CD14-positive monocyte (primary cell): Measurements from ENCODE around the gene DENND2D. TPM values are rescaled to one million over a fixed set of nuclear protein-coding genes. Genes with fewer than 3 reads are reported as not detected.

ENCODE experiments used
- DNase-seq, 3 donors: peaks; one replicate each; pipeline ENCODE4 v3.0.0-alpha.2; 2011 to 2022
- H2AFZ ChIP-seq: 2 replicates; pipeline ENCODE4 v1.6.0; 2012; ENCODE audit warnings: mild to moderate bottlenecking, low read depth, low read length, inconsistent platforms; ENCODE audit not compliant: insufficient read depth, poor library complexity, severe bottlenecking
- H3K27ac ChIP-seq, 2 donors: 1 replicate in 1 of 2; 2 replicates in 1 of 2; pipeline ENCODE4 v1.5.1; 2012 to 2013; ENCODE audit warnings: low read length in 2 of 2, control low read depth in 1 of 2, inconsistent platforms in 1 of 2, low read depth in 1 of 2, mild to moderate bottlenecking in 1 of 2
- H3K27me3 ChIP-seq, 2 donors: one replicate each; pipeline versions ENCODE4 v1.6.0 to v1.6.1; 2011 to 2013; ENCODE audit warnings: low read length in 2 of 2; ENCODE audit not compliant: control insufficient read depth in 2 of 2, insufficient read depth in 2 of 2
- H3K36me3 ChIP-seq, 2 donors: replicated peaks in 1 of 2; 1 replicate in 1 of 2; 2 replicates in 1 of 2; pipeline versions ENCODE4 v1.5.1 to v1.6.1; 2012 to 2013; ENCODE audit warnings: low read length in 2 of 2, control low read depth in 1 of 2, inconsistent platforms in 1 of 2, mild to moderate bottlenecking in 1 of 2; ENCODE audit not compliant: insufficient read depth in 2 of 2, control insufficient read depth in 1 of 2
- H3K4me1 ChIP-seq, 2 donors: 1 replicate in 1 of 2; 2 replicates in 1 of 2; pipeline versions ENCODE4 v1.5.1 to v1.6.1; 2012 to 2013; ENCODE audit warnings: low read length in 2 of 2, control low read depth in 1 of 2, inconsistent platforms in 1 of 2, mild to moderate bottlenecking in 1 of 2, moderate library complexity in 1 of 2; ENCODE audit not compliant: insufficient read depth in 2 of 2, control insufficient read depth in 1 of 2
- H3K4me2 ChIP-seq: replicated peaks from 2 replicates; pipeline ENCODE3; 2012; ENCODE audit warnings: low read length, moderate library complexity, mild to moderate bottlenecking; ENCODE audit not compliant: poor library complexity, severe bottlenecking; ENCODE audit errors: extremely low read depth
- H3K4me3 ChIP-seq, 3 experiments: fragments of 200-600 bp in 1 of 3; sonication (generic) in 1 of 3; replicated peaks in 1 of 3; 1 replicate in 2 of 3; 2 replicates in 1 of 3; pipeline ENCODE4 v1.5.1; 2011 to 2013; ENCODE audit warnings: low read length in 3 of 3, mild to moderate bottlenecking in 3 of 3, control low read depth in 2 of 3, low read depth in 2 of 3, inconsistent platforms in 1 of 3, moderate library complexity in 1 of 3
- H3K79me2 ChIP-seq: 2 replicates; pipeline ENCODE4 v1.6.0; 2012; ENCODE audit warnings: mild to moderate bottlenecking, control low read depth, inconsistent platforms, low read length, moderate library complexity; ENCODE audit not compliant: insufficient read depth
- H3K9ac ChIP-seq: 2 replicates; pipeline ENCODE4 v1.6.0; 2017; ENCODE audit warnings: low read length, mild to moderate bottlenecking; ENCODE audit not compliant: insufficient read depth, poor library complexity, severe bottlenecking
- H3K9me3 ChIP-seq, 2 donors: replicated peaks in 1 of 2; 1 replicate in 1 of 2; 2 replicates in 1 of 2; pipeline versions ENCODE4 v1.5.1 to v1.6.1; 2012 to 2013; ENCODE audit warnings: low read length in 2 of 2, control low read depth in 1 of 2; ENCODE audit not compliant: control insufficient read depth in 1 of 2, insufficient read depth in 1 of 2
- H4K20me1 ChIP-seq: 2 replicates; pipeline ENCODE4 v1.6.0; 2012; ENCODE audit warnings: mild to moderate bottlenecking, low read length, control low read depth, moderate library complexity; ENCODE audit not compliant: insufficient read depth
- H3K27ac Mint-ChIP-seq, 7 donors: one replicate each; pipeline ENCODE4 v1.8.0; 2020; ENCODE audit warnings: mild to moderate bottlenecking in 7 of 7, mixed read lengths in 7 of 7, moderate library complexity in 6 of 7, inconsistent platforms in 2 of 7
- H3K27me3 Mint-ChIP-seq, 3 donors: one replicate each; pipeline ENCODE4 v1.8.0; 2021 to 2022; ENCODE audit warnings: low read depth in 3 of 3, mild to moderate bottlenecking in 3 of 3, mixed read lengths in 3 of 3, moderate library complexity in 3 of 3, inconsistent platforms in 1 of 3
- H3K36me3 Mint-ChIP-seq, 2 donors: one replicate each; pipeline ENCODE4 v1.8.0; 2020; ENCODE audit warnings: mixed read lengths in 2 of 2, inconsistent platforms in 1 of 2, mild to moderate bottlenecking in 1 of 2
- H3K4me1 Mint-ChIP-seq: one replicate; pipeline ENCODE4 v1.8.0; 2020; ENCODE audit warnings: mild to moderate bottlenecking, mixed read lengths
- H3K4me3 Mint-ChIP-seq, 2 donors: one replicate each; pipeline ENCODE4 v1.8.0; 2020; ENCODE audit warnings: mild to moderate bottlenecking in 2 of 2, mixed read lengths in 2 of 2, moderate library complexity in 1 of 2
- H3K9me3 Mint-ChIP-seq, 7 donors: one replicate each; pipeline ENCODE4 v1.8.0; 2020 to 2022; ENCODE audit warnings: mixed read lengths in 7 of 7, mild to moderate bottlenecking in 6 of 7, moderate library complexity in 6 of 7, inconsistent platforms in 2 of 7
- CTCF ChIP-seq: fragments of 200-600 bp; IDR thresholded peaks from one replicate; pipeline ENCODE4 v1.8.0; 2022; ENCODE audit warnings: antibody characterized with exemption, mild to moderate bottlenecking
- WGBS: methylation state at CpG from one replicate; pipeline ENCODE4 v1.1.5; 2013; ENCODE audit warnings: missing lambda C conversion rate; ENCODE audit not compliant: insufficient coverage; 5-methylcytosine and 5-hydroxymethylcytosine counted together
- intact Hi-C, 2 donors: fragments of 100-400 bp; cut with micrococcal nuclease; formaldehyde crosslinking; loops; one replicate each; pipeline versions ENCODE4 v1.15.0 to v1.15.1; 2023
- polyA plus RNA-seq, 3 donors: library from polyadenylated mRNA; depleted of rRNA in 1 of 3; unstranded in 2 of 3; stranded (reverse) in 1 of 3; fragments of 300-500 nt in 2 of 3; fragments of >200 nt in 1 of 3; fragmentation: Illumina TruSeq in 2 of 3; gene quantifications; 1 replicate in 2 of 3; 2 replicates in 1 of 3; pipeline ENCODE4 v1.2.3, GENCODE V29; 2012 to 2021

DENND2D gene
- polyA plus RNA-seq, 3 donors: 19.1 to 24.0 (median 22.4) TPM

DNA sequence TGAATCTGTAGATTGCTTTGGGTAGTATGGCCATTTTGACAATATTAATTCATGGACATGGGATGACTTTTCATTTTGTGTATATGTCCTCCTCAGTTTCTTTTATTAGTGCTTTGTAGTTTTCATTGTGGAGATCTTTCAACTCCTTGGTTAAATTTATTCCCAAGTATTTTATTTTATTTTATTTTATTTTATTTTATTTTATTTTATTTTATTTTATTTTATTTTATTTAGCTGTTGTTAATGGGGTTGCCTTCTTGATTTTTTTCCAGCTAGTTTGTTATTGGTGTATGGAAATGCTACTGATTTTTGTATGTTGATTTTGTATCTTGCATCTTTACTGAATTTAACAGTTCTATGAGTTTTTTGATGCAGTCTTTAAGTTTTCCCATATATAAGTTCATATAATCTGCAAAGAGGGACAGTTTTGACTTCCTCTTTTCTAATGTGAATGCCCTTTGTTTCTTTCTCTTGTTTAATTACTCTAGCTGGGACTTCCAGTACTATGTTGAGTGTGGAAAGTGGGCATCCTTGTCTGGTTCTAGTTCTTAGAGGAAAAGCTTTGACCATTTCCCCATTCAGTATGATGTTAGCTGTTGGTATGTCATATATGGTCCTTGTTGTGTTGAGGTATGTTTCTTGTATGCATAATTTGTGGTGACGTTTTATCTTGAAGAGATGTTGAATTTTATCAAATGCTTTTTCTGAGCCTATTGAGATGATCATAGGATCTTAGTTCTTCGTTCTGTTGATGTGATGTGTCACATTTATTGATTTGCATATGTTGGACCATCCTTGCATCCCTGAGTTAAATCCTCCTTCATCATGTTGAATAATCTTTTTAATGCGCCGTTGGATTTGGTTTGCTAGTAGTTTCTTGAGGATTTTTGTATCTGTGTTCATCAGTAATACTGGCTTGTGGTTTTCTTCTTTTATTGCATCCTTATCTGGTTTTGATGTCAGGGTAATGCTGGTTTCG lies 46.1 kb downstream of the DENND2D start:
- 100% methylated on average over 1 of the region's 5 CpGs for WGBS
- intact Hi-C loops: no loop called here
- Mint-ChIP-seq H3K4me3 (no peak overlapping the region), H3K27me3 (no peaks in the 10 kb centered on the region), H3K9me3 (no peaks in the 10 kb centered on the region), H3K36me3 (peaks cover 79 to 84% of the 10 kb centered on the region in 2 donors), H3K27ac (peak overlapping the region in 2 of 7 donors; percentile 13 to 81), H3K4me1 (peaks cover 35% of the 10 kb centered on the region)
- H4K20me1 ChIP-seq: peaks cover 99% of the 10 kb centered on the region
- H2AFZ ChIP-seq: no peak overlapping the region
- H3K4me2 ChIP-seq: no peak overlapping the region
- no peak overlapping the region for H3K9ac ChIP-seq
- no peaks in the 10 kb centered on the region for H3K27me3 ChIP-seq
- no peak overlapping the region for H3K4me3 ChIP-seq
- H3K9me3 ChIP-seq: no peaks in the 10 kb centered on the region
- peaks cover 97% of the 10 kb centered on the region for H3K79me2 ChIP-seq
- H3K36me3 ChIP-seq: peaks cover 75 to 86% of the 10 kb centered on the region in 2 donors
- TF ChIP-seq CTCF: no peak
- peak in 1 of 3 donors; percentile 10 for DNase-seq
- H3K4me1 ChIP-seq: no peaks in the 10 kb centered on the region
- peak overlapping the region in 1 of 2 donors; percentile 30 for H3K27ac ChIP-seq

DNA sequence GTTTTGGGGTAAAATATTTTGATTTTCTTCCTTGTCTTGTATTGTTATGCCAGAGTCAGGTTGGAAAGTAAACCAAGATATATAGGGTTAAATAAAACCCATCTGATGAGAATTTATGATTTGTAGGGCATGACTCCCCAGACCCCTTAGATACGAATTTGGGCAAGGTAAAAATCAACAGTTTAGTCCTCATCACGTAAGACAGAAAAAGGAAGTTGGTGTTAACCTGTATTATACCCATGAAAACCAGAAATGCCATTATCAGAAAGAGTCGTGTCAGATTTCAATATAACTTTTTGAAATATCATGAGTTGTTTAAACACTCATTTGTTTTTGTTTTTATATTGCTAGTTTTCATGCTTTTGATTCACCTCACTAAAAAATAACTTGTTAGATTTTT lies 48.6 kb downstream of the DENND2D start:
- peaks cover 99% of the 10 kb centered on the region for H3K79me2 ChIP-seq
- peak overlapping the region in 1 of 2 donors; percentile 10 for H3K27ac ChIP-seq
- no peaks in the 10 kb centered on the region for H3K4me1 ChIP-seq
- peaks cover 99% of the 10 kb centered on the region for H4K20me1 ChIP-seq
- peaks cover 37% of the 10 kb centered on the region for H3K4me1 Mint-ChIP-seq
- no peak overlapping the region for H3K4me3 ChIP-seq
- no peak overlapping the region for H2AFZ ChIP-seq
- intact Hi-C loops: no loop called here
- no peak overlapping the region for H3K4me3 Mint-ChIP-seq
- H3K36me3 ChIP-seq: peaks cover 76 to 90% of the 10 kb centered on the region in 2 donors
- WGBS: no CpG with 5 or more reads among the region's 3 CpGs
- H3K27me3 Mint-ChIP-seq: no peaks in the 10 kb centered on the region
- H3K9ac ChIP-seq: no peak overlapping the region
- no peak for DNase-seq
- H3K9me3 ChIP-seq: no peaks in the 10 kb centered on the region
- H3K27ac Mint-ChIP-seq: peak overlapping the region in 3 of 7 donors; percentile 54 to 75 (median 75)
- H3K9me3 Mint-ChIP-seq: no peaks in the 10 kb centered on the region
- H3K27me3 ChIP-seq: no peaks in the 10 kb centered on the region
- no peak for TF ChIP-seq CTCF
- H3K4me2 ChIP-seq: no peak overlapping the region
- H3K36me3 Mint-ChIP-seq: peaks cover 78 to 90% of the 10 kb centered on the region in 2 donors
